B cell (primary cell): ENCODE data around the gene GDA.

Experiments used
- CTCF ChIP-seq: fragments of 200-600 bp; IDR thresholded peaks from one replicate; pipeline ENCODE4 v1.8.0; 2022; ENCODE audit warnings: antibody characterized with exemption, mild to moderate bottlenecking
- EZH2 ChIP-seq: IDR thresholded peaks from 2 replicates; pipeline ENCODE4 v1.6.1; 2012; ENCODE audit warnings: borderline replicate concordance, low read depth, mild to moderate bottlenecking, moderate library complexity, low read length; ENCODE audit not compliant: insufficient read depth, poor library complexity, severe bottlenecking

GRCh38 chr9:72145733-72146505, 3.3 kb upstream of the GDA start:
- TF ChIP-seq CTCF (no peak), EZH2 (no peak)
